GM03348 (cell line): ENCODE data around the gene TARDBP.
"Not testable (repeated sequence)": the region's sequence is repeated elsewhere in the genome, so short reads cannot be mapped to it uniquely, and the experiment has no call there.

Experiments
- DNase-seq: peaks from one replicate; pipeline ENCODE4 v3.0.0; 2012; ENCODE audit warnings: low spot score

The TARDBP gene

DNA sequence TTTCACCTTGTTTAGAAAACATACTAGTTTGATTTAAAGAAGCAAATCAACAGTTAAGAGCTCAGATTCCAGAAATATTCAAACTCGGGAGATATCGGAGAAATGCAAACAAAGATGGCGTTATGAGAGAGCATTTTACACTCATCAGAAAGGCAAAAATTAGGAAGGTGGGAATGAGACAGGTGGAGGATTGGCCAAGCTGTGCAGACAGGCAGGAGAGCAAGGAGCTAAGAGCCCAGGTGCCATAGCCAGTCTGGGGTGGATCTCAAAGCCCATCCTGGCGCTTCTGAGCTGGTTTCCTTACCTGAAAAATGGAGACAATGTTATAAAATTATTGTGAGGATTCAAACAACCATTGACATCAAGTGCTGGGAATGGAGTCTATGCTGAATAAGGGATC, 19.6 kb upstream of the TARDBP start:
- no peak for DNase-seq

DNA sequence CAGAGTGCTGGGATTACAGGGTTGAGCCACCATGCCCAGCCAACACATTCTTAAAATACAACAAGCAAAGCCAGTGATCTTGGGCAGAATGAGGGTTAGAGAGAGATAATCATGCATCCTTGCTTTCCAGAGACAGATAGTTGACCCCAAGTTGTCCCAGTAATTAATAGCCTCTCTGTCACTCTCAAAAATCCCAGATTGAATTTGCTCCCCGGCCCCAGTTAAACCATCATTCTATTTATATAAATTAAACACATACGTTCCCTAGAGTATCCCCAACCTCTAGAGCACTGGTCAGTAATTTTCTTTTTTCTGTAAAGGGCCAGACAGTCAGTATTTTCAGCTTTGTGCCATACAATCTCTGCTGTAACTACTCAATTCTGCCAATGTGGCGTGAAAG, 16.4 kb upstream of the TARDBP start:
- DNase-seq, result no peak

DNA sequence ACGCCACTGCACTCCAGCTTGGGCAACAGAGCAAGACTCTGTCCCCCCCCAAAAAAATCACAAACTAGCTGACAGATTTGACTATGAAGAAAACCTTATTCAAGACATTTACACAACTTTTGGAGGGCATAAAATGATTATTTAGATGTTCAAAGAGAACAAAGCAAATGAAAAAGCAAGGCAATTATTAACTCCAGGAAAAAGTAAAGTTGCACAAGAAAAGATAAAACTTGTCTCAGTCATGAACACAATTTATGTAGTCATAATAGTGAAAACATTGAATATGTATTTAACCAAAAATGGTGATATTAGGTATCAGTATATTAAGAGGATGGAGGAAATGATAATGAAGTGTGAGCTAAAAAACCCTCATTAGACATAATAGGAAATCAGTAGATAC, 11.9 kb upstream of the TARDBP start:
- DNase-seq, result no peak

DNA sequence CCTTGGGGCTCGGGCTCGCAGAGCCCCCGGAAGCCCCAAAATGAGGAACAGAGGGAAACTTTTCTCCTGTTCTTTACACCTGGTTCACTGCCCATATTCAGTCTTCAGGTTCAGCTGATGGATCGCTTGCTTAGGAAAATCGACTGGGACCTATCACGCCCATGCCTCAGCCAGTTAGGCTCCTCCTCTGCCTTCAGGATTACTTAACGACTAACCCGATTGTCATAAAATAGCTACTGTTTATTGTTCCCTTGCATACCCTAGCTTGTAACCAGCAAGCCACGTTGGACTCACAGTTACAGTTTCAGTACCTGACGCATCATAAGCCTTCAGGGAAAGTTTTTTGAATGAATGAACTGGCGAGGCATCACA, 692 bp downstream of the TARDBP start:
- DNase-seq, result no peak

DNA sequence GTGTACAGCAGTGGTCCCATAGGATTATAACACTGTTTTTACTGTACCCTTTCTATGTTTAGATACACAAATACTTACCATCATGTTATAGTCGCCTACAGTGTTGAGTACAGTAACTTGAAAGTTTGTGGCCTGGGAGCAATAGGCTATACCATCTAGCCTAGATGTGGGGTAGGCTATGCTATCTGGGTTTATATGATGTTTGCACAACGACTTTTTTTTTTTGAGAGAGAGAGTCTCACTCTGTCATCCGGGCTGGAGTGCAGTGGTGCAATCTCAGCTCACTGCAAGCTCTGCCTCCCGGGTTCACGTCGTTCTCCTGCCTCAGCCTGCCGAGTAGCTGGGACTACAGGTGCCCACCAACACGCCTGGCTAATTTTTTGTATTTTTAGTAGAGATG, 6.9 kb downstream of the TARDBP start:
- DNase-seq, result not testable (repeated sequence)

DNA sequence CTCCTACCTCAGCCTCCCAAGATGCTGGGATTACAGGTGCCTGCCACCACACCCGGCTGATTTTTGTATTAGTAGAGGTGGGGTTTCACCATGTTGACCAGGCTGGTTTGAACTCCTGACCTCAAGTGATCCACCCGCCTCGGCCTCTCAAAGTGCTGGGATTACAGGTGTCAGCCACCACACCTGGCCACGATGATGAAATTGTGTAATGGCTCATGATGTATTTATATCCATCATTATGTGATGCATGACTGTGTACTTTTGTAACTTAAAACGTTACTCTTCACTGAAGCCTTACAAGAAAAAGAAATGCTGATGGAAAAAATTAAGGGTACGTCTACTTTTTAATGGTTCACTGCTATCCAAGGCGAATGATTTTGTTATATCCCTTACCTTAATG, 7.5 kb downstream of the TARDBP start:
- DNase-seq, result no peak

DNA sequence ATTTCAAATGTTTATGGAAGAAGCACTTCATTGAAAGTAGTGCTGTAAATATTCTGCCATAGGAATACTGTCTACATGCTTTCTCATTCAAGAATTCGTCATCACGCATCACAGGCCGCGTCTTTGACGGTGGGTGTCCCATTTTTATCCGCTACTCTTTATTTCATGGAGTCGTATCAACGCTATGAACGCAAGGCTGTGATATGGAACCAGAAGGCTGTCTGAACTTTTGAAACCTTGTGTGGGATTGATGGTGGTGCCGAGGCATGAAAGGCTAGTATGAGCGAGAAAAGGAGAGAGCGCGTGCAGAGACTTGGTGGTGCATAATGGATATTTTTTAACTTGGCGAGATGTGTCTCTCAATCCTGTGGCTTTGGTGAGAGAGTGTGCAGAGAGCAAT, 10.7 kb downstream of the TARDBP start:
- DNase-seq, result no peak

DNA sequence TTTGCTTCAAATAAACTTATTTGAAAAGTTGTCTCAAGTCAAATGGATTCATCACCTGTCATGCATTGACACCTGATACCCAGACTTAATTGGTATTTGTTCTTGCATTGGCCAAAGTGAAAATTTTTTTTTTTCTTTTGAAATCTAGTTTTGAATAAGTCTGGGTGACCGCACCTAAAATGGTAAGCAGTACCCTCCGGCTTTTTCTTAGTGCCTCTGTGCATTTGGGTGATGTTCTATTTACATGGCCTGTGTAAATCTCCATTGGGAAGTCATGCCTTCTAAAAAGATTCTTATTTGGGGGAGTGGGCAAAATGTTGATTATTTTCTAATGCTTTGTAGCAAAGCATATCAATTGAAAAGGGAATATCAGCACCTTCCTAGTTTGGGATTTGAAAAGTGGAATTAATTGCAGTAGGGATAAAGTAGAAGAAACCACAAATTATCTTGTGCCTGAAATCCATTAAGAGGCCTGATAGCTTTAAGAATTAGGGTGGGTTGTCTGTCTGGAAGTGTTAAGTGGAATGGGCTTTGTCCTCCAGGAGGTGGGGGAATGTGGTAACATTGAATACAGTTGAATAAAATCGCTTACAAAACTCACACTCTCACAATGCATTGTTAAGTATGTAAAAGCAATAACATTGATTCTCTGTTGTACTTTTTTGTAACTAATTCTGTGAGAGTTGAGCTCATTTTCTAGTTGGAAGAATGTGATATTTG, 11.9 kb downstream of the TARDBP start:
- DNase-seq, result no peak

DNA sequence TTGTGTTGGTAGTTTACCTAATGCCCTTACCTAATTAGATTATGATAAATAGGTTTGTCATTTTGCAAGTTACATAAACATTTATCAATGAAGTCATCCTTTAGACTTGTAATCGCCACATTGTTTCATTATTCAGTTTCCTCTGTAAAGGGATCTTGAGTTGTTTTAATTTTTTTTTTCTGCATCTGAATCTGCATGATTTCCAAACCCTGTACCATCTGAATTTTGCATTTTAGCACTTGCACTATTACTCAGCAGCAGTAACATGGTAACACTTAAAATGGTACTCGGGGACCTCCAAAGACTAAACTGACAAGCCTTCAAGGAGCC, 12.4 kb downstream of the TARDBP start:
- DNase-seq, result no peak

DNA sequence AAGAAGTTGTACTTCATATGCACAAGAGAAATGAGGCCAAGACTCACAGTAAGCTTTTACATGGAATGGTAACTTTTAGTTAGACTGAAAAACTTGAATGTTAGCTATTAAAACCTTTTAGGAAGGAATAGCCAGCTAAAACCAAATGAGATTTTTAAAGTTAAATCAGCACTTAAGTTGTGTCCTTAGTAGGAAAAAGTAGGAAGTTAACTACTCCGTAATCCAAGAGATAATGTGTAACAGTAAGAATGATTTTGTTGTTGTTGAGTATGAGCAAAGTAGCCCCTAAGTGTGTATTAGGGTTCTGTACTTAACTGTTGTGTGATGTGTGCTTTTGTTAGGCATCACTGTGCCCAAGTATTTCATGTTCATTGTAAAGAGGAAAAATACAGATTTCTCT, 13.2 kb downstream of the TARDBP start:
- DNase-seq, result no peak

DNA sequence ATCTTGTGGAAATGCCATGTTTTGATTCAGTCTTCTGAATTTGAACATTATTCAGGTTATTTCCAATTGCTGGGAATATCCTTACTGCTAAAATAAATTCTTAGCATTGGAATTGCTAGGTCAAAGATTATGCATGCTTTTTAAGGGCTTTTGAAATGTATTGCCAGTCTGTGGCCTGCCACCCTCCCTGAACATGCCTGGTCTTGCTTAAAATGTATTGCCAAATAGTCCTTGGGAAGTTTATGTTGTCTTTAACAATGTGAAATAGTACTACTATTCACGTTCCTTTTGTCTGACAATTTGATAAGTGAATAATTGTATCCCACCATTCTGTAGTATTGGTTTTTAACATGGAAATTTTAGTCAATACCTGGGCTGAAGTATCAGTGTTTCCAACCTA, 13.6 kb downstream of the TARDBP start:
- DNase-seq, result no peak

DNA sequence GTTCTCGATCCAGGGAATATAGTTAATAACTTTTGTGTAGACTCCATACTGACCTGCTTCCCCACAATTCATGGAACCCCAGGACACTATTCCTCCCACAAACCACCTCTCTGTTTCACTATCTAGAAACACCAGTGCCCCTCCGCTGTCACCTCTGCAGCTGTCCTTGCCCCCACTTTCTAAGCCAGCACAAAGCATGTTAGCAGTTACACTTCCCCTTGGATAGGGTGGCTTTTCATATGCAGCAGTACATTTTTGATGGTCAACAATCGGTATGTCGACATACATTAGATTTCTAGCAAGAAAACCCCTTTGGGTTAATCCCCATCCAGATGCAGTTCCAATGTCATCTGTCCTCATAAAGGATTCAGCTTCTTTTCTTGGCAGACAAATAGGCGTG, 14.4 kb downstream of the TARDBP start:
- DNase-seq, result no peak

DNA sequence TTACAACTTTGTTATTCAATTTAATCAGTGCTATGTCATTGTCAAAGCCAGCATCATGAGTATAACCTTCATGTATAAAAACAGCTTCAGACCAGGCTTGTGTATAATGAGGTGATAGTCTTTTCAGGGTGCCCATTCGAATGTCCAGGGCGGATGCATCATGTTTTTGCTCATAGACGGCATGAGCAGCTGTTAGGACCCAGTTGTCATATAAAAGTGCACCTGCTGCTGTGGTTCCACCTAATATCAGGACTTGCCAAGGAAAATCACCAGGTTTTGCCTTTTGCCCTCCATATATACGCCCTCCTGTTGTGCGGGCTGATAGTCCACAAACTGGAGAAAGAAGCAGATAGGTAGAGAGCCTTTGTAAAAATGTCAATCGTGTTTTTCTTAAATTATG, 14.9 kb downstream of the TARDBP start:
- no peak for DNase-seq

DNA sequence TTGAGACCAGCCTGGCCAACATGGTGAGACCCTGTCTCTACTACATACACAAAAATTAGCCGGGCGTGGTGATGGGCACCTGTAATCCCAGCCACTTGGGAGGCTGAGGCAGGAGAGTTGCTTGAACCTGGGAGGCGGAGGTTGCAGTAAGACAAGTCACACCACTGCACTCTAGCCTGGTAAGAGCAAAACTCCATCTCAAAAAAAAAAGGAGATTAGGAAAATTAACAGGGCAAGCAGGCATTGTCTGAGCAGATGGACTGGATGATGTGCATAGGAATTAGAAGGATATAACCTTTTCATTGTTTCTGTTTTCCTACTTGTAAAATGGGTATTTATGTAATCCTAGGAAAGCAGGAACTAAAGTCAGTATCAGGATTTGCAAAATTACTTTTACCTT, 15.6 kb downstream of the TARDBP start:
- no peak for DNase-seq

DNA sequence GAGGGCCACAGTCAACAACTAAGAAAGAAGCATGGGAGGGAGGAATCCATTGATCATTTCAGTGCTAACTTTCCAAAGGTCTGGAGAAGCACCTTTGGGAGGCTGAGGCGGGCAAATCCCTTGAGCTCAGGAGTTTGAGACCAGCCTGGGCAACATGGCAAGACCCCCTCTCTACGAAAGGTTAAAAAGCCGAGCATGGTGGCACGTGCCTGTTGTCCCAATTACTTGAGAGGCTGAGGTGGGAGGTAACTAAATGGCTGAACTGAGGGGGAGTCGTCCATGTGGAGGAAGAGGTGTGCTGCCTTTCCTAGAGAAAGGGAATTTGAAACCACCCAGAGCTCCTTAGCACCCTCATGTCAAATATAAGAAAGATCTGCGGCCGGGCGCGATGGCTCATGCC, 18.4 kb downstream of the TARDBP start:
- DNase-seq, result no peak

DNA sequence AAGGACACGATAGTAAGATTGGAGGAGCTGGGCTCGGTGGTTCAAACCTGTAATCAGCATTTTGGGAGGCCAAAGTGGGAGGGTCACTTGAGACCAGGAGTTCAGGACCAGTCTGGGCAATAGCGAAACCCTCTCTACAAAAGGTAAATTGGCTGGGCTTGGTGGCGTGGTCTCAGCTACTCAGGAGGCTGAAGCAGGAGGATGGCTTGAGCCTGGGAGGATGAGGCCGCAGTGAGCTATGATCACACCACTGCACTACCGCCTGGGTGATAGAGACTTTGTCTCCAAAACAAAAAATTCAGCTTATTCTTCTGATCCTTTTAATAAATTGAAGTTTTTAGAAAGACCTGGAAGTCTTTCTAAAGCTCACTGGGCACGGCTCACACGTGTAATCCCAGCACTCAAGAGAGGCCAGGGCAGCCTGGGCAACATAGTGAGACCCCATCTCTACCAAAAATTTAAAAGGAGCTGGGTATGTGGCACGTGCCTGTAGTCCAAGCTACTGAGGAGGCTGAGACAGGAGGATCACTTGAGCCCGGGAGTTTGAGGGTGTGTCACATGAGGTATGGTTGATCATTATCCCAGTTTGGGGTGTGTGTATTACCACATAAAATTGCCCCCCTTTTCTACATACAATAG, 19.3 kb downstream of the TARDBP start:
- DNase-seq, result no peak

DNA sequence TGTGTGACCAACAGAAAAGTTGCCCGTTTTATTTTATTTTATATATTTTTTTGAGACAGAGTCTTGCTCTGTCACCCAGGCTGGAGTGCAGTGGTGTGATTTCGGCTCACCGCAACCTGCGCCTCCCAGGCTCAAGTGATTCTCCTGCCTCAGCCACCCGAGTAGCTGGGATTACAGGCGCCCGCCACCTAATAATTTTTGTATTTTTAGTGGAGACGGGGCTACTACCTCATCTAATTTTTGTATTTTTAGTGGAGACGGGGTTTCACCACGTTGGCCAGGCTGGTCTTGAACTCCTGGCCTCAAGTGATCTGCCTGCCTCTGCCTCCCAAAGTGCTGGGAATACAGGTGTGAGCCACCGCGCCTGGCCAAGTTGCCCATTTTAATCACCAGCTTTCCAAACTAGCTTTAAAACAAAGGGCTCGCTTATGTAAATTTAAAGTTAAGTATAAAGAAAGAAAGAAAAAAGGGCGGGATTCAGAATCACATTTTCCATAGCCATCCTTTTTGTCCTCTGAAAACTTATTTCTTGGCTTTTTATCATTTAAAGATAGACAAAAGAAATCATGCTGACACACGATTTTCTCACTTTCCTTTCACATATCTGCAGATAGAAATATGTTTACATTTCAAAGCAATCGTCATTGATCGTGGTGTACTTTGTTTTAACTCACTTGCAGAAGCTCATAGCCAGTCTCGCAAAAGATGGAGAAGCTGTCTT, 24.7 kb downstream of the TARDBP start:
- DNase-seq, result not testable (repeated sequence)

DNA sequence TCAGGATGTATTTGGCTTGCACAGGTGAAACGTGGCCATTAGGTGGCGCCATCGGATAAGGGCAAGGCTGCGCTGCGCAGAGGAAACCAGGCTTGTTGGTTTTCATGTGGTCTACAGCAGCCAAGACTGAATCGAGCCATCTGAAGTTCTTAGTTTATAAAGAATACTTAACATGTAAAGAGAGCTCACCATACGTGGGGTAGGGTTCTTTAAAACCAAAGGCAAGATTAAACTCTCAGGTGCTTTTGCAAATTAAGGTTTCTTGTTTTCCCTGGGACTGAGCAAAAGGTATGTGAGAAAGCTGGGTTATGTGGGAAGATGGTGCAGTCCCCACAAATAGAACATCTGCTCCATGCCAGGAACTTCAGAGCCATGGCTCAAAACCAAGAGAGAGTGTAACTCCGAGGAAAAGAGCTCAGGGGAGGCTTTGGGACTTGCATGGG, 25.3 kb downstream of the TARDBP start:
- DNase-seq, result peak; percentile 90

DNA sequence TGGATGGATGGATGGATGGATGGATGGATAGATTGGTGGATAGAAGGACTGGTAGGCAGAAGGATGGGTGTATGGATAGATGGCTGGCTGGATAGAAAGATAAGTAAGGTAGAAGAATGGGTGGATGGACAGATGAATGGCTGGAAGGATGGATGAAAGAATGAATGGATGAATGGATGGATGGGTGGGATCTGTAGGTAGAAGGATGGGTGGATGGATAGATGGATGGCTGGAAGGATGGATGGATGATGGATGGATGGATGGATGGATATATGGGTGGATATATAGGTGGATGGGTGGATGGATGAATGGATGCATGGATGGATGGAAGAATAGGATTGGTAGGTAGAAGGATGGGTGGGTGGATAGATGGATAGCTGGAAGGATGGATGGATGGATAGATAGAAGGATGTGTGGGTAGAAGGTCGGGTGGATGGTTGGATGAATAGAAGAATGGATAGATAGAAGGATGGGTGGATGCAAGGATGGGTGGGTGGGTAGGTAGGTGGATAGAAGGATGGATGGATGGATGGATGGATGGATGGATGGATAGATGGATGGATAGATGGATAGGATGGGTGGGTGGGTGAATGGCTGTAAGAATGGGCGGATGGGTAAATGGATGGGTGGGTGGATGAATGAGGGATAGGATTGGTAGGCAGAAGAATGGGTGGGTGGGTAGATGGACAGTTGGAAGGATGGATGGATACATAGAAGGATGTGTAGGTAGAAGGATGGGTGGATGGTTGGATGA, 27.1 kb downstream of the TARDBP start:
- no peak for DNase-seq

DNA sequence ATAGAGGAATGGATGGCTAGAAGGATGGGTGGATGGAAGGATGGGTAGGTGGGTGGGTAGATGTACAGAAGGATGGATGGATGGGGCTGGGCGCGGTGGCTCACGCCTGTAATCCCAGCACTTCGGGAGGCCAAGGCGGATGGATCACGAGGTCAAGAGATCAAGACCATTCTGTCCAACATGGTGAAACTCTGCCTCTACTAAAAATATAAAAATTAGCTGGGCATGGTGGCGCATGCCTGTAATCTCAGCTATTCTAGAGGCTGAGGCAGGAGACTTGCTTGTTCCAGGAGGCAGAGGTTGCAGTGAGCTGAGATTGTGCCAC, 27.6 kb downstream of the TARDBP start:
- DNase-seq, result not testable (repeated sequence)

DNA sequence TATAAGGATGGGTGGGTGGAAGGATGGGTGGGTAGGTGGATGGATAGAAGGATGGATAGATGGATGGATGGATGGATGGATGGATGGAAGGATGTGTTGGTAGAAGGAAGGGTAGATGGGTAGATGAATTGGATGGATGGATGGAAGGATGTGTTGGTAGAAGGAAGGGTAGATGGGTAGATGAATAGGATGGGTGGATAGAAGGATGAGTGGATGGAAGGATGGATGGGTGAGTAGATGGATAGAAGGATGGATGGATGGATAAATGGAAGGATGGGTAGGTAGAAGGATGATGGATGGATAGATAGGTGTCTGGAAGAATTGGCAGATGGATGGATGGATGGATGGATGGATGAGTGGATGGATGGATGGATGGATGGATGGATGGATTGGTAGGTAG, 28.6 kb downstream of the TARDBP start:
- no peak for DNase-seq

DNA sequence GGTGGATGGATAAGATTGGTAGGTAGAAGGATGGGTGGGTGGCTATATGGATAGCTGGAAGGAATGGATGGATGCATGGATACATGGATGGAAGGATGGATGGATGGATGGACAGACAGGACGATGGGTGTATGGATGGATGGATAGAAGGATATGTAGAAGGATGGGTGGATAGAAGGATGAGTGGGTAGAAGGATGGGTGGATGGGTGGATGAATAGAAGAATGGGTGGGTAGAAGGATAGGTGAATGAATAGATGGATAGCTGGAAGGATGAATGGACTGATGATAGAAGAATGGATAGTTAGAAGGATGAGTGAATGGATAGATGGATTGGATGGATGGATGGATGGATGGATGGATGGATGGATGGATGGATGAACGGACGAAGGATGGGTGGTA, 29.6 kb downstream of the TARDBP start:
- no peak for DNase-seq
